ENCODE results near the gene SUPV3L1.
"Not testable (repeated sequence)": the region's sequence is repeated elsewhere in the genome, so short reads cannot be mapped to it uniquely, and the experiment has no call there.

The SUPV3L1 gene

GRCh38 chr10:69179743-69180524 is at the start of gene SUPV3L1:
Gene SUPV3L1, plus strand, starts transcription at chr10:69180234. Its CDS starts 58 bp downstream, at chr10:69180292.
- peak; percentile 73 for DNase-seq (ENCODE audit: low read depth)

GRCh38 chr10:69130251-69130650 is 49.8 kb upstream of the SUPV3L1 start:
- no peak for DNase-seq (ENCODE audit: low read depth)

- DNase-seq (ENCODE audit: low read depth), result no peak
Measured at GRCh38 chr10:69139961-69140360, 40.1 kb upstream of the SUPV3L1 start.

GRCh38 chr10:69141304-69141703 is 38.7 kb upstream of the SUPV3L1 start:
- DNase-seq (ENCODE audit: low read depth), result no peak

GRCh38 chr10:69142074-69142473 is 38.0 kb upstream of the SUPV3L1 start:
- DNase-seq (ENCODE audit: low read depth), result not testable (repeated sequence)

GRCh38 chr10:69142983-69143382 is 37.1 kb upstream of the SUPV3L1 start:
- DNase-seq (ENCODE audit: low read depth), result no peak

GRCh38 chr10:69145329-69145728 is 34.7 kb upstream of the SUPV3L1 start:
- no peak for DNase-seq (ENCODE audit: low read depth)

GRCh38 chr10:69145864-69146263 is 34.2 kb upstream of the SUPV3L1 start:
- DNase-seq (ENCODE audit: low read depth), result no peak

GRCh38 chr10:69146759-69147158 is 33.3 kb upstream of the SUPV3L1 start:
- no peak for DNase-seq (ENCODE audit: low read depth)

GRCh38 chr10:69151984-69152383 is 28.1 kb upstream of the SUPV3L1 start:
- DNase-seq (ENCODE audit: low read depth), result no peak

GRCh38 chr10:69153227-69153626 is 26.8 kb upstream of the SUPV3L1 start:
- DNase-seq (ENCODE audit: low read depth), result no peak

GRCh38 chr10:69160809-69161241 is 19.2 kb upstream of the SUPV3L1 start:
- no peak for DNase-seq (ENCODE audit: low read depth)

GRCh38 chr10:69168493-69168892 is 11.5 kb upstream of the SUPV3L1 start:
- DNase-seq (ENCODE audit: low read depth), result no peak

GRCh38 chr10:69172241-69172982 is 7.6 kb upstream of the SUPV3L1 start:
- no peak for DNase-seq (ENCODE audit: low read depth)

GRCh38 chr10:69175326-69175725 is 4.7 kb upstream of the SUPV3L1 start:
- not testable (repeated sequence) for DNase-seq (ENCODE audit: low read depth)

- DNase-seq (ENCODE audit: low read depth), result no peak
Measured at GRCh38 chr10:69176823-69177222, 3.2 kb upstream of the SUPV3L1 start.

- DNase-seq (ENCODE audit: low read depth), result no peak
Measured at GRCh38 chr10:69179089-69179742, 818 bp upstream of the SUPV3L1 start.

GRCh38 chr10:69180525-69181204 is 631 bp downstream of the SUPV3L1 start:
- no peak for DNase-seq (ENCODE audit: low read depth)

GRCh38 chr10:69181433-69181832 is 1.4 kb downstream of the SUPV3L1 start:
- no peak for DNase-seq (ENCODE audit: low read depth)

- no peak for DNase-seq (ENCODE audit: low read depth)
Measured at GRCh38 chr10:69182005-69182404, 2.0 kb downstream of the SUPV3L1 start.

GRCh38 chr10:69186524-69186923 is 6.5 kb downstream of the SUPV3L1 start:
- no peak for DNase-seq (ENCODE audit: low read depth)

- DNase-seq (ENCODE audit: low read depth), result no peak
Measured at GRCh38 chr10:69201045-69201444, 21.0 kb downstream of the SUPV3L1 start.
